Measurements from ENCODE around the gene BAD.

Gene BAD

DNA sequence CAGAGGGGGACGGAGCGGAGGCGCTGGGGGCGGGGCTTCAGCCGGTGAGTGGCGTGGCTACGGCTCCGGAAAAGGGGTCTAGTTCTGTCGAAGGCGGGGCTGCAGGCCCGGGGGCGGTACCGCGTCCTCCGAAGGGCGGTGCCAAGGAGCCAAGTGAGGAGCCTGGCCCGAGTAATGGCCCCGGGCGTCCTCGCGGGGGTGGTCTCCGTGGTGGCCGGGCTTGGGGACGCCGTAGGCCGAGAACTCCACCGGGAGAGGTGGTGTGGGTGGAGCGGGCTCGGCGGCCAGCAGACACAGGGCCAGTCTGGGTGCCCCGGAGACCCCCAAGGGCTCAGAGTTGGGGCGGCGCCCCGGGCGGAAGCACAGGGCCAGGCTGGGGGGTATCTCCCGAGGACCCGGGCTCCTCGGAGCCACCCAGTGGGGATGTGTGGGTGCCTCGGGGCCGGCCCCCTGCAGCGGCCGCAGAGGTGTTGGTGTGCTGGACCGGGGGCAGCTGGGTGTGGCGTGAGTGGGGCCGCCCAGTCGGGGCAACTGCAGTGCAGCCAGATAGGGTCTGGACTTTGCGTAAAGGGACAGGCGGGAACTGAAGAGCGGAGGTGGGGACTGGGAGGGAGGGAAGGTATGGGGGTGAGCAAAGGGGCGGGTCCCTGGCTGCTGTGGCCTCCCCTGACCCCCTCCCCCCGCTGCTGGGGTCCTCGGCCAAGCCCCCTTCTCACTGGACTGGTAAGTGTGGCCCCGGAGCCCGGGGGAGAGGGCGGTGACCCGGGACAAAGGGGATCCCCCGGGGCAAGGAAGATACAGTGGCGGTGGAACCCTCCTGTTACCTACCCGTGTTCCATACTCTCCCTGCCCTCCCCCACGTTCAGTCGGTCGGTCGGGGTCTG is 42.7 kb downstream of the BAD start:
- DNase-seq = no peak

DNA sequence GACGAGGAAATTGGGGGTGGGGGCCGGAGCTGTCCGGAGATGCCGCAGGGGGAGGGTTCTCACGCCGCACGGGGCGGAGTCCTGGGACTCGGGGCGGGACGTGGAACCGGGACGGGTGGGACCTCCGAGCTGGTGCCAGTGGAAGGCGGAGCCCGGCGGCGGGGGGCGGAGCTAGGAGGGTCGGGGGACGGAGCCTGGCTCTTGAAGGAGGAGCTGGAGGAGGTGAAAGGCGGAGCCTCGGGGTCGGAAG is 43.3 kb downstream of the BAD start:
- peak; percentile 96 for DNase-seq

DNA sequence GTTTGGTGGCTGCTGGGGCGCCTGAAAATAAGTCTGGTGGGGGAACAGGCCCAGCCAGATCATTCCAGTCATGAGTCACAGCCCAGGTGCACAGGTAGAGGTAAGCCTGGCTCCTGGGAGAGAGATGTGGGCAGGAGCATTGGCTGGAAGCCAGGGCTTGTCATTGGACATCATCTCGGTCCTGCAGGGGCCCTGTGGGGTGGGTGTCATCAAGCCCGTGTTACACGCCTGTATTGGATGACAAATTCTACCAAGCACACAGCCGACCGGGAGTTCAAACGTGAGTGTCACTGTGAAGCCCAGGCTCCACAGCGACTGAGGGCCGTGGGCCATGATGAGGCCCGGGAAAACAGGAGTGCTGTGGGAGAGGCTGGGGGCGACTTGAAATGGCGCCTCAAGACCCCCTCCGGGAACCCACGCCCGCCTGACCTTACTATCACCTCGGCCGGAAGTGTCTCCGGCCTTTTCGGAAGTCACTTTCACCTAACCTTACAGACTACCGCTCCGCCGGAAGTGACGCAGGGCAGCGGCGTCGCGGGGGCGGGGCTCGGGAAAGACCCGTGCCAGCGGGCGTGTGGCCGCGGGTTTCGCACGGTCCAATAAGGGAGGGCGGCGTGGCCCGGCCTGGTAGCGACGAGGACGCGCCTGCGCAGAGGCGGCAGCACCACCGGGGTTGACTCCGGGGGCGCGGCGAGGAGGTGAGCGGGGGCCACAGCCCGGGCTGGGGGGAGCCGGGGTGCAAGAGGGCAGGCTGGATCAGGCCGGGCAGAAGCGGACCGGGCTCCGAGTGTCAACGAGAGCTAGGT is 43.8 kb downstream of the BAD start, which contains the start of gene FKBP2:
Gene FKBP2, plus strand, starts transcription at position 661 of the 806 bp plus-strand sequence. CDS start 1,293 bp downstream, outside the sequence.
- peak; percentile 87 for DNase-seq

DNA sequence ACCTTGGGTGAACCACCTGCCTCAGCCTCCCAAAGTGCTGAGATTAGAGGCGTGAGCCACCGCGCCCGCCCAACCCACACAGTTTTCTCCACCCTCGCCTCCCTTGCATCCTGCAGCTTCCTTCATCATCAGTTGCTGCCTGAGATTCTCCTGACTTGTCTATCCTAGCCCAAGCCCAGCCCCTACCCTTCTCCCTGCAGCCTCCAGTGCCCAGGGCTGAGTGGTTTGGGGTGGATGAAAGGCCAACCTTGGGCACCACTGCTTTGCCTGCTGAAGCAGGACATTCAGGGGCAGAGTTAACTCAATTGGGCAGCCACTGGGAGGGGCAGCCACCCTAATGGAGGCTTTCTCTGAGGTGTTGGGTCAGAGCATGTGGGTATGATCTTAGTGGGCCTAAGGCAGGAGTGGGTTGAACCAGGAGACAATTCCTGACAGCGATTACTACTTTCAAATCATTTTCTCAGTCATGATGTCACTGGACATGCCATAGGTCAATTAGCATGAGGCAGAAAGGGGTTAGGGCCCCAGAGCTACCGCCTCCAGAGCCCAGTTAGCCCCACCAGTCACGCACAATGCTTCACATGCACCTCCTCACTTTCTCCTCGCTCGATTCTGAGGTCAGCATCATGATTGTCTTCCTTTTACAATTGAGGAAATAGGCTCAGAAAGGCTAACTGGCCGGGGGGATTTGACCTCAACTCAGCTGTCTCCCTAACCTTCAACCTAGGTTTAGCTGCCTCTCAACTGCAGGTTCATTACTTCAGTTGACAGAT is 44.6 kb downstream of the BAD start:
- DNase-seq = no peak

DNA sequence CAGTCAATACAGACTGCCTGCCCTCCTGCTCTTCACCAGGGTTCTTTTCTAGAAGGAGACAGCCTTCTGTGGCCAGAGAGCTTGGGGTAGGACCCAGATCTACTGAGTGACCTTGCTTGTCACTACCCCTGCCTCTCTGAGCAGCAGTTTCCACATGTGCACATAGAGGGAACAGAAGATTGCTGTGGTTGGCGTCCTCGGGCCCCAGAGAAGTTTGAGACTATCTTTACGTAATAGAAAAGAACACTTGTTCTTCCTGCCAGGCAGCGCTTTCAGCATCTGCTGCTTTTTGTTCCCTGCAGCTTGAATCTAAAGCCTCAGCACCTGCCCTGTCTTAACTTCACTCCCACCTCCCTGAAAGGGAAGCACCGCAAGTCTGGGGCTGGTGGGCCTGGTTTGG is 45.5 kb downstream of the BAD start:
- no peak for DNase-seq

DNA sequence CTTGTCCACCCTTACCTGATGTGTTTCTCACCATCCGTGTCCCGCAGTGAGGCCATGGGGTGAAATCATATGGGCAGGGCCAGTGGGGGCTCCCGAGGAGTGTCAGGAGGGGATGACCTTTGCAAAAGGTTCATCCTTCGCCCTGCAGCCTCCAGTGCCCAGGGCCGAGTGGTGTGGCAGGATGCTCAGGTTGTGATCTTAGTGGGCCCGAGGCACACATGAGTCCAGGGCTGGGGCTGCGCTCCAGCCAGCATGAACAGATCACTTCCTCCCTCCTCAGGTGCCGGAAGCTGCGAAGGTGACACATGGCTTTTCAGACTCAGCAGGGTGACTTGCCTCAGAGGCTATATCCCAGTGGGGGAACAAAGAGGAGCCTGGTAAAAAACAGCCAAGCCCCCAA is 46.4 kb downstream of the BAD start:
- DNase-seq = no peak

DNA sequence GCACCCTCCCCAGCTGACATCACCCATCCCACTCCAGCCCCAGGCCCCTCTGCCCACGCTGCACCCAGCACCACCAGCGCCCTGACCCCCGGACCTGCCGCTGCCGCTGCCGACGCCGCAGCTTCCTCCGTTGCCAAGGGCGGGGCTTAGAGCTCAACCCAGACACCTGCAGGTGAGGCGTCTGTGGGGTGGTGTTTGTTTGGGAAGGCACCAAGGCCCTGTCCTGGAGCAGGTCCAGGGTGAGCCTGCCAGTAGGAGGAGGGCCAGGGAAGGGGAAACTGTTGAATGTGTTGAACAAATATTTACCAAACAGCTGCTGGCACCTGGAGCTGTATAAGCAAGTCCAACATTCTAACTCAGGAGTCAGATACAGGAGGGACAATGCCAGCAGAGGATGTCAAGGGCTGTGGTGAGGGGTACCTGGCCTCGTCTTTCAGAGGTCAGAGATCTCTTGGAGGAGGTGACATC is 46.9 kb downstream of the BAD start:
- peak; percentile 82 for DNase-seq

DNA sequence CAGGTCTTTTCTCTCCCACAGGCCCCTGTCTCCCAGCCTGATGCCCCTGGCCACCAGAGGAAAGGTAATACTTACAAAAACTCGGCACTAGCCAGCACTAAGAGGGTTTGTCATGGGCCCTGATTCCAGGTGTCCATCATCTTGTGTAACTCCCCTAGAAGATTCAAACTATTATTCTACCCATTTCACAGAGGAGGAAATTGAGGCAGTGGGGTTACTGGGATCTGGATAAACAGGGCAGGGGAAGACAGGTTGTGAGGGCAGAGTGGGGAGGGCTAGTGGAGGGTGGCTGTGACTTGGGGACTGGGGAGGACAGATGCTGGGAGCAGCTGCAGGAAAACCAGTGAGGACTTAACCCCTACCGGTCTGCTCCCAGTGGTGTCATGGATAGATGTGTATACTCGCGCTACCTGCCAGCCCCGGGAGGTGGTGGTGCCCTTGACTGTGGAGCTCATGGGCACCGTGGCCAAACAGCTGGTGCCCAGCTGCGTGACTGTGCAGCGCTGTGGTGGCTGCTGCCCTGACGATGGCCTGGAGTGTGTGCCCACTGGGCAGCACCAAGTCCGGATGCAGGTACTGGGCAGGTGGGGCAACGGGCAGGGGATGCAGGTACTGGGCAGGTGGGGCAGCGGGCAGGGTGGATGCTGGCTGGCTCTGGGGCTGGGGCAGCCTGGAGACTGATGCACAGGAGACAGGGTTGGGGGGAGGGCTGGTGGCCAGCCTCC is 48.9 kb downstream of the BAD start:
- no peak for DNase-seq

DNA sequence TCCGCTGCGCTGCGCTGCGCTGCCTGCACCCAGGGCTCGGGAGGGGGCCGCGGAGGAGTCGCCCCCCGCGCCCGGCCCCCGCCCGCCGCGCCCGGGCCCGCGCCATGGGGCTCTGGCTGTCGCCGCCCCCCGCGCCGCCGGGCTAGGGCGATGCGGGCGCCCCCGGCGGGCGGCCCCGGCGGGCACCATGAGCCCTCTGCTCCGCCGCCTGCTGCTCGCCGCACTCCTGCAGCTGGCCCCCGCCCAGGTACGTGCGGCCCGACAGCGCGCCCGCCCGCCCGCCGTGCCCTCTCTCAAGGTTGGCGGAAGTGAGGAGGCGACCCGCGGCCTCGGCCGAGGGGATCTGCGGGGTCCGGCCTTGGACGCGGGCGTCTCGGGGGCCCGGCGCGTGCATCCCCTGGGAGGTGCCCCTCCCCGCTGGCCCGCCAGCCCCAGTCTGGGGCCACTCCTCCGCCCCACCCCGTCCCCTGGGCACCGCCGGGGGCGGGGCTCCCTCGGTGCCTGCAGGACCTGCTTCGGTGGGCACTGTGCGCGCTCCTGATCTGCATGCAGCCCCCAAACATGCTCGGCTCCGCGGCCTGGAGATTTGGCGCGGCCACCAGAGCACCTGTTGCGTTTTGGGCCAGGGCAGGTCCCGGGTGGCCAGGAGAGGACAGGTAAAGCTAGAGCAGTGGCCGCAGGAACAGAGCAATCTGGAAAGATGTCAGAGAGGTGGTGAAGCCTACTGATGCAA is 49.7 kb downstream of the BAD start:
- DNase-seq = no peak

DNA sequence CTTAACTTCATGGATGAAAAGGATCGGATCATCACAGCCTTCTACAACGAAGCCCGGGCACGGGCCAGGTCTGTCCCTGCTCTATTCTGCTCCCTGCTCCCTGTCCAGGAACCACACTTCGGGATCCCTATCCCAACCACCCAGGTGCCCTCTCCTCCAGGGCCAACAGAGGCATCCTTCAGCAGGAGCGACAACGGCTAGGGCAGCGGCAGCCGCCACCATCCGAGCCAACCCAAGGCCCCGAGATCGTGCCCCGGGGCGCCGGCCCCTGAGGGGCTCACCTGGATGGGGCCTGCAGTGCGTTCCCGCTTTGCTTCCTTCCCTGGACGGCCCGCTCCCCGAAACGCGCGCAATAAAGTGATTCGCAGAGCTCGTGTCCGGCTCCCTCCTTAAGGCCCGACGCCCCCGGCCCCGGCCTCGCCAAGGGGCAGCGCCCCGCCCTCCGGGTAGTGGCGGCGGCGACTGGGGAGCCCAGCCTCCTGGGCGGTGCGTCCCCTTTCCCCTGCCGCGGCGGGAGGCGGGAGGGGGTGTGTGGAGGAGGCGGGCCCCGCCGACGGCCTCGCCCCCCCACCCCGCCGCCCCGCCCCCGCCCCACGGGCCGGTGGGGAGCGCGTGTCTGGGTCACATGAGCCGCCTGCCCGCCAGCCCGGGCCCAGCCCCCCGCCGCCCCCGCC is 50.4 kb downstream of the BAD start, which contains the start of gene VEGFB:
Gene VEGFB, plus strand, starts transcription at position 672 of the 674 bp plus-strand sequence. CDS start 250 bp downstream, outside the sequence.
- peak; percentile 37 for DNase-seq

DNA sequence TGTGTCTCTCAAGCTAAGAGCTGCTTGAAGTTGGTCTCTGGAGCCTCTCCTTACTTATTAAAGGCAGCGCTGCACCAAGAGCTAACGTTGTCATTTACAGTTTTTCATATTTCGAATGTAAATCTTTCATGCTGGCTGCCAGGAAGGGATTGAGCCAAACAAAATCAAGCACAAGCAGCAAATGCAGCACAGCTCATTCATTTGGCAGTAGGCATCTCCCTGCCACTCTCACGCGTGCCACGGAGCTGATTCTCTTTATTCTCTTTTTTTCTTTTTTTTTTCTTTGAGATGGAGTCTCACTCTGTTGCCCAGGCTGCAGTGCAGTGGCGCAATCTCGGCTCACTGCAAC is 51.5 kb downstream of the BAD start:
- DNase-seq = no peak

DNA sequence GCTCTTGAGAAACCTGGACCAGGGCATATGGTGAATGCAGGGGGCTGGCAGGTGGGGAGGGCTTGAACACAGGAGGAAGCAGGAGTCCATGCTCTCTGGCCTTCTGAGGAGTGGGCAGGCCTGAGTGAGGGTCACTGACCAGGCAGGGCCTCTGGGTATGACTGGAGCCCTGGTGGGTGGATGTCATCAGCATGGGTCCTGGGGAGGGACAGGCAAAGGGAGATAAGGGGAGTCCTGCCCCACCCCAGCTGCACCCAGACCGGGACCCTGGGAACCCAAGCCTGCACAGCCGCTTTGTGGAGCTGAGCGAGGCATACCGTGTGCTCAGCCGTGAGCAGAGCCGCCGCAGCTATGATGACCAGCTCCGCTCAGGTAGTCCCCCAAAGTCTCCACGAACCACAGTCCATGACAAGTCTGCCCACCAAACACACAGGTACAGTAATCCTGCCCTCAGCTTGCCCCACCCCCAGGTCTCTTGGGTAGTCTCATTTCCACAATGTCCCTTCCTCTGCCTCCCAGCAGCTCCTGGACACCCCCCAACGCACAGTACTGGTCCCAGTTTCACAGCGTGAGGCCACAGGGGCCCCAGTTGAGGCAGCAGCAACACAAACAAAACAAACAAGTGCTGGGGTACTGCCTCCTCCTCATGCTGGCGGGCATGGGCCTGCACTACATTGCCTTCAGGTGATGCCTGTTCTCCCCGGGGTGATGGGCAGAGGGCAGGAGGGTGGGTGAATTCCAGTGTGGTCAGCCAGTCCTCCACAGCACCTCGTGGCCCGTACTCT is 52.1 kb downstream of the BAD start:
- DNase-seq = no peak

DNA sequence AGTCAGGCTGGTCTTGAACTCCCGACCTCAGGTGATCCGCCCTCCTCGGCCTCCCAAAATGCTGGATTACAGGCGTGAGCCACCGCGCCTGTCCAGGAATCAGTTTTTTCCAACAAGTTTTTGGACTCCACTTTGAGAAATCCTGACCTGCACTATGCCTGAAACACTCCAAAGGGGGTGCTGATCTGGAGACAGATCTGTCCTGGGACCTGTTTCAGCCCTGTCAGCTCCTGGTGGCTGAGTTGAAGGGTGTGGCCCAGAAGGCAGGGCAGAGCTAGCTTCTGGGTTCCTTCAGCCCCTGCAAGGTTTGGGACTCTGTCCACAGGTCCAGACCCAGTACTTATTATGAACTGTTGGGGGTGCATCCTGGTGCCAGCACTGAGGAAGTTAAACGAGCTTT is 52.9 kb downstream of the BAD start:
- DNase-seq = no peak

DNA sequence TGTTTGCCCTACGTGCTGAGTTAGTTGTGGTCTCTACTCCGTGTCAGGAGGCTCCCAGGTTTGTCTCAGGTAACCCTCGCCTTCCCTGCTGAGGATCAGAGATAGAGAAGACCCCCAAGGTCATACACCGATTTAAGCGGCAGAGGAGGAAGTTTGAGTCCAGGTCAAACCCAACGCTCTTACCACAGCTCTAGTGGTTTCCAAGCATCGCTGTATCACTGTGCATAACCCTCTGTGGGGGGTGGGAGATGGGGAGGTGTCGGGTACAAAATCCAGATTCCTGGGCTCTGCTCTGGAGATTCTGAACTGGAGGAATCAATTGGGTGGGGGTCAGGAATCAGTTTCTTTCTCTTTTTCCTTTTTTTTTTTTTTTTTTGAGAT is 53.5 kb downstream of the BAD start:
- no peak for DNase-seq

DNA sequence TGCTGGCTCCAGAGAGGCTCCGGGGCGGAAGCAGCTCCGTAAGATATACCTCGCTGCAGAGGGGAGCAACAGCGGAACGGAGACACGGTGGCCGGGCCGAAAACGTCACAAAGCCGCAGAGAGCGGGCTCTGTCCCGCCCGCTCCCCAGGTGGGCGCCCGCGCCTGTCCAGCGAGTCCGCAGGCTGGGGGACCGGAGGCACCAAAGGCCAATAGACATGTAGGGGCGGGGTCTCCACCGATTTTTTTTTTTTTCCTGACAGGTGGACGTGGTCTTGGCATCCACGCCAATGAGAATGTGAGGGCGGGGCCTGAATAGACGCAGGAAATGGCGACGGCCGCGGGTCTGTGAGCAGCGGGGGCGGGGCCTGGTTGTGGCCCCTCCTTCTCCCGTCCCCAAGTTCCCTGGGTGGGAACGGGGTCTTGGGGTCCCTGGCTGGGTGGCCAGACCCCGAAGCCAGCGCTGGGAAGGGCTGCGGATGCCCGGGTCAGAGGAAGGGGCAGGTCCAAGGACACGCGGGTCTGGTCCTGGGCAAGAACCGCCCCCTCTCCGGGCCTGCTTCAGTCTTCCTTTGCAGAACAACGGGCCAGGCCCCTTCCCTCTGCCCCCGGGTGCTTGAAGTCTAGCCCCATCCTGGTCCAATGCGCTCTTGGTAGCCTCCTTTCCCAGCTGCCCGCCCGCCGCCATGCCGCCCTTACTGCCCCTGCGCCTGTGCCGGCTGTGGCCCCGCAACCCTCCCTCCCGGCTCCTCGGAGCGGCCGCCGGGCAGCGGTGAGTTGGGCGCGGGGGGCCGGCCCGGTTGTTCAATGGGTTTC is 54.1 kb downstream of the BAD start, which contains the start of gene DNAJC4:
Gene DNAJC4, plus strand, starts transcription at position 378 of the 814 bp plus-strand sequence. Its CDS starts 307 bp downstream, at position 685.
- DNase-seq = peak; percentile 95

DNA sequence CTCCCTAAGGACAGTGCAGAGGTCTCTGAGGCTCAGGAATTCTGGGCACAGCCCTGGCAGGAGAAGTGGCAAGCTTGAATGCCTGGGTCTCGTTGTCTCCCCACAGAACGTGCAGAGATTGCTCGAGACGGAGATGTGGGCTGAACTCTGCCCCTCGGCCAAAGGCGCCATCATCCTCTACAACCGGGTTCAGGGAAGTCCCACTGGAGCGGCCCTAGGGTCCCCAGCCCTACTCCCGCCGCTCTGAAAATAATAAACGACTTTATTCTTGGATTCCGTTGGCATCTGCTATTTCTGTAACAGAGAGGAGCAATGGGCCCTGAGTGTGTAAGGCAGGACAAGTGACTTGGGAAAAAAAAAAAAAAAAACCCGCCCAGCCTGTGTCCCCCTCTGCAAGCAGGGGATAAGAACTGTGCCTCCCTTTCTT is 54.7 kb downstream of the BAD start:
- DNase-seq = no peak

DNA sequence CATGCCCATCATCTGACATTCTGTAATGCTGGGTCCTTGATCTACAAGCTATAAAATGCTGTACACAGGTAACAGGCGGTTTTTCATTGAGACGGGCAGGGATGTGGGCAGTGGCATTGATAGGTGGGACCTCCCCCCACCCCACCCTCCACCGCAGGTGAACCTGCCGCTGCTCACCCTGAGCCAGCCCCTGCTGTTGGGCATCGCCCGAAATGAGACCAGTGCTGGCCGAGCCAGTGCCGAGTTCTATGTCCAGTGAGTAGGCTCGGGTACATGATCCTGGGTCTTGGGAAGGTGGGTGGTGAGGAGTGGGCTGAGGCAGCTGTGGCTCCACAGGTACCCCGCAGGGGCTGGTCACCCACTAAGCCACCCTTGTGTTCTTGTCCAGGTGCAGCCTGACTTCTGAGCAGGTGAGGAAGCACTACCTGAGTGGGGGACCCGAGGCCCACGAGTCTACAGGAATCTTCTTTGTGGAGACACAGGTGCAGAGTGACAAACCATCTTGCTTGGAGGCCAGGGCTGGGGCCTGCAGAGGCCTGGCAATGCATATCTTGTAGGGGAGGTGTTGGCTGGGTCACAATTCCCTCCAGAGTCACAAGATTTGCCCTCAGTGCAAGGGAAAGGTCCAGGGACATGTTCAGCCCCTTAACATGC is 55.2 kb downstream of the BAD start:
- no peak for DNase-seq

DNA sequence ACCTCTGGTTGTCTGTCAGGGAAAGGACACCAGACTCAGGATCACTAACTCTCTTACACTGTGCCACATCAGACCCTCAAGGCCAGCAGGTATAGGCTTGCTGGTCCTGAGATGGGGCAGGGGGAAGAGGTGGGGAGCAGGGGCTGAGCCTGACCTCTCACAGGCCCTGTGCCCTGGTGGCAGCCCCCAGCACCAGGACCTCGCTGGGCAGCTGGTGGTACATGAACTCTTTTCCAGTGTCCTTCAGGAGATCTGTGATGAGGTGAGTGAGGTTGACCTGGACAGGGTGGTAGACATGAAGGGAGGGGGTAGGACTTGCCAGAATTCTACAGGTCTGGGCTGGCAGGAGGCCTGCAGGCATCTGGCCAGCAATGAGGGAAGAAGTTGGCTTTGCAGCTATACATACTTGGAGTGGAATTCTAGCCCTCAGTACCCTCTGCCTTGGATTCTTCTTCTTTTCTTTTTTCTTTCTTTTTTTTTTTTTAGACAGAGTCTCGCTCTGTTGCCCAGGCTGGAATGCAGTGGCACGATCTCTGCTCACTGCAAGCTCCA is 57.0 kb downstream of the BAD start:
- no peak for DNase-seq
